Activated CD8-positive, alpha-beta T cell treated with anti-CD3 and anti-CD28 coated beads, Interleukin-2, amount 10 ng/mL, durations not matched to agents 7 days and 5 days (primary cell): ENCODE measurements around the gene TOLLIP. TPM values are rescaled to one million over a fixed set of nuclear protein-coding genes. Genes with fewer than 3 reads are reported as not detected.
A peak's percentile ranks its signal among the peaks of the same experiment; 100 is the strongest.
"Not testable (repeated sequence)": the region's sequence is repeated elsewhere in the genome, so short reads cannot be mapped to it uniquely, and the experiment has no call there.

ENCODE experiments used
- ATAC-seq: fragments of 150-1000 bp; cut with Tn5 transposase; one replicate; pipeline ENCODE4 v1.10.0; 2021; ENCODE audit warnings: moderate library complexity
- CTCF ChIA-PET: fragments of 350-600 bp; sonication (Branson Sonifier 250); formaldehyde crosslinking; loops from one replicate; lab custom pipeline; 2021; ENCODE audit warnings: antibody characterized with exemption; lab: Charles Lee
- POLR2A ChIA-PET: fragments of 350-600 bp; sonication (Branson Sonifier 250); formaldehyde crosslinking; loops from one replicate; lab custom pipeline; 2021; ENCODE audit warnings: antibody characterized with exemption; lab: Charles Lee
- DNase-seq: peaks from one replicate; pipeline ENCODE4 v3.0.0-alpha.2; 2020
- H3K27ac Mint-ChIP-seq: one replicate; pipeline ENCODE4 v1.8.0; 2021; ENCODE audit warnings: mild to moderate bottlenecking, mixed read lengths
- H3K27me3 Mint-ChIP-seq: one replicate; pipeline ENCODE4 v1.8.0; 2021; ENCODE audit warnings: low read depth, mixed read lengths
- H3K36me3 Mint-ChIP-seq: one replicate; pipeline ENCODE4 v1.8.0; 2021; ENCODE audit warnings: low read depth, mixed read lengths
- H3K4me1 Mint-ChIP-seq: one replicate; pipeline ENCODE4 v1.8.0; 2021; ENCODE audit warnings: low read depth, mixed read lengths
- H3K4me3 Mint-ChIP-seq: one replicate; pipeline ENCODE4 v1.8.0; 2021; ENCODE audit warnings: mild to moderate bottlenecking, mixed read lengths
- H3K9me3 Mint-ChIP-seq: one replicate; pipeline ENCODE4 v1.8.0; 2022; ENCODE audit warnings: mixed read lengths; ENCODE audit not compliant: insufficient read depth
- total RNA-seq, 2 experiments: library from RNA; stranded (reverse); gene quantifications; one replicate each; pipeline ENCODE4 v1.2.3, GENCODE V29; 2021

Gene TOLLIP
- total RNA-seq, 2 experiments from 2014 or later = 27.1 to 34.3 TPM

- POLR2A ChIA-PET, H3K9me3 Mint-ChIP-seq: not testable (repeated sequence)
Observed at GRCh38 chr11:1341226-1341625, 31.8 kb upstream of the TOLLIP start.

GRCh38 chr11:1340111-1340510, 30.7 kb upstream of the TOLLIP start:
- H3K9me3 Mint-ChIP-seq = no peaks in the 10 kb centered on the region
- no peak for DNase-seq
- peaks cover 3% of the 10 kb centered on the region for H3K36me3 Mint-ChIP-seq
- ATAC-seq = no peak
- no peak overlapping the region for H3K4me3 Mint-ChIP-seq
- no peak overlapping the region for H3K27ac Mint-ChIP-seq
- POLR2A ChIA-PET = no interaction called here
- peaks cover 9% of the 10 kb centered on the region for H3K27me3 Mint-ChIP-seq
- CTCF ChIA-PET = no interaction called here
- H3K4me1 Mint-ChIP-seq = peaks cover 21% of the 10 kb centered on the region

More at GRCh38 chr11:1341226-1341625, 31.8 kb upstream of the TOLLIP start:
- H3K36me3 Mint-ChIP-seq, H3K4me3 Mint-ChIP-seq, H3K27ac Mint-ChIP-seq, ATAC-seq, DNase-seq, H3K27me3 Mint-ChIP-seq, CTCF ChIA-PET: not testable (repeated sequence)
- H3K4me1 Mint-ChIP-seq = peaks cover 23% of the 10 kb centered on the region

GRCh38 chr11:1339066-1339675, 29.7 kb upstream of the TOLLIP start:
- ChIA-PET POLR2A (no interaction called here), CTCF (no interaction called here)
- Mint-ChIP-seq H3K36me3 (peaks cover 6% of the 10 kb centered on the region), H3K27ac (no peak overlapping the region), H3K4me1 (peaks cover 21% of the 10 kb centered on the region), H3K4me3 (no peak overlapping the region), H3K27me3 (peaks cover 11% of the 10 kb centered on the region), H3K9me3 (peaks cover 5% of the 10 kb centered on the region)
- DNase-seq (no peak), ATAC-seq (no peak)

GRCh38 chr11:1338201-1339065, 29.0 kb upstream of the TOLLIP start:
- Mint-ChIP-seq H3K36me3 (peaks cover 6% of the 10 kb centered on the region), H3K9me3 (peaks cover 7% of the 10 kb centered on the region), H3K4me1 (peaks cover 15% of the 10 kb centered on the region), H3K27me3 (peaks cover 14% of the 10 kb centered on the region), H3K27ac (peak overlapping the region; percentile 48), H3K4me3 (no peak overlapping the region)
- ChIA-PET CTCF (no interaction called here), POLR2A (no interaction called here)
- no peak for ATAC-seq
- peak; percentile 19 for DNase-seq

GRCh38 chr11:1337647-1338007, 28.2 kb upstream of the TOLLIP start:
- Mint-ChIP-seq H3K27ac (peak overlapping the region; percentile 18), H3K4me3 (peak overlapping the region; percentile 34), H3K27me3 (peaks cover 14% of the 10 kb centered on the region), H3K4me1 (peaks cover 15% of the 10 kb centered on the region), H3K36me3 (peaks cover 6% of the 10 kb centered on the region), H3K9me3 (peaks cover 7% of the 10 kb centered on the region)
- ATAC-seq (no peak), DNase-seq (peak; percentile 21)
- POLR2A ChIA-PET = no interaction called here
- CTCF ChIA-PET = no interaction called here

GRCh38 chr11:1336836-1337646, 27.6 kb upstream of the TOLLIP start:
- no peak overlapping the region for H3K27ac Mint-ChIP-seq
- H3K36me3 Mint-ChIP-seq = peaks cover 6% of the 10 kb centered on the region
- ATAC-seq = peak; percentile 75
- H3K27me3 Mint-ChIP-seq = peaks cover 14% of the 10 kb centered on the region
- no peak overlapping the region for H3K4me3 Mint-ChIP-seq
- ChIA-PET CTCF (no interaction called here), POLR2A (no interaction called here)
- peaks cover 7% of the 10 kb centered on the region for H3K9me3 Mint-ChIP-seq
- H3K4me1 Mint-ChIP-seq = peaks cover 15% of the 10 kb centered on the region
- peak; percentile 36 for DNase-seq

GRCh38 chr11:1335811-1336761, 26.7 kb upstream of the TOLLIP start:
- peaks cover 15% of the 10 kb centered on the region for H3K4me1 Mint-ChIP-seq
- ChIA-PET POLR2A (interaction anchor here (1.1 to 1.2 kb wide), 2 partner anchors 25 to 27 kb away, joined by 5 to 6 read pairs; partner anchors contain the start of gene TOLLIP), CTCF (interaction anchor here (1.2 kb wide), 1 partner anchor 25 kb away, joined by 4 read pairs; no protein-coding TSS in a partner anchor)
- peak overlapping the region; percentile 73 for H3K4me3 Mint-ChIP-seq
- DNase-seq = peak; percentile 74
- ATAC-seq = peak; percentile 76
- peaks cover 6% of the 10 kb centered on the region for H3K36me3 Mint-ChIP-seq
- H3K9me3 Mint-ChIP-seq = peaks cover 7% of the 10 kb centered on the region
- H3K27ac Mint-ChIP-seq = peak overlapping the region; percentile 79
- peaks cover 14% of the 10 kb centered on the region for H3K27me3 Mint-ChIP-seq

- peaks cover 17% of the 10 kb centered on the region for H3K27me3 Mint-ChIP-seq
- POLR2A ChIA-PET = interaction anchor here (1.1 to 1.2 kb wide), 2 partner anchors 24 to 26 kb away, joined by 5 to 6 read pairs; partner anchors contain the start of gene TOLLIP
- peaks cover 15% of the 10 kb centered on the region for H3K4me1 Mint-ChIP-seq
- H3K27ac Mint-ChIP-seq = peak overlapping the region; percentile 59
- H3K4me3 Mint-ChIP-seq = peak overlapping the region; percentile 73
- peaks cover 6% of the 10 kb centered on the region for H3K36me3 Mint-ChIP-seq
- DNase-seq (peak; percentile 12), ATAC-seq (no peak)
- H3K9me3 Mint-ChIP-seq = peaks cover 7% of the 10 kb centered on the region
- CTCF ChIA-PET = interaction anchor here (1.2 kb wide), 1 partner anchor 24 kb away, joined by 4 read pairs; no protein-coding TSS in a partner anchor
Observed at GRCh38 chr11:1335264-1335810, 25.9 kb upstream of the TOLLIP start.

- no peak overlapping the region for H3K27ac Mint-ChIP-seq
- ChIA-PET CTCF (no interaction called here), POLR2A (no interaction called here)
- peaks cover 15% of the 10 kb centered on the region for H3K4me1 Mint-ChIP-seq
- peaks cover 17% of the 10 kb centered on the region for H3K27me3 Mint-ChIP-seq
- peaks cover 6% of the 10 kb centered on the region for H3K36me3 Mint-ChIP-seq
- no peak overlapping the region for H3K4me3 Mint-ChIP-seq
- ATAC-seq (no peak), DNase-seq (peak; percentile 10)
- peaks cover 8% of the 10 kb centered on the region for H3K9me3 Mint-ChIP-seq
Observed at GRCh38 chr11:1333860-1334259, 24.4 kb upstream of the TOLLIP start.

- POLR2A ChIA-PET = no interaction called here
- Mint-ChIP-seq H3K27ac (no peak overlapping the region), H3K27me3 (peaks cover 17% of the 10 kb centered on the region), H3K4me3 (no peak overlapping the region), H3K4me1 (peaks cover 15% of the 10 kb centered on the region), H3K36me3 (peaks cover 7% of the 10 kb centered on the region), H3K9me3 (peaks cover 12% of the 10 kb centered on the region)
- ATAC-seq = no peak
- DNase-seq = no peak
- CTCF ChIA-PET = no interaction called here
Observed at GRCh38 chr11:1333091-1333772, 23.8 kb upstream of the TOLLIP start.
